Rectal smooth muscle tissue (tissue), 1 donor: Measurements from ENCODE around the gene GLTP.

Experiments used
- H3K27ac ChIP-seq: one replicate; pipeline ENCODE4 v1.7.0; 2013; ENCODE audit warnings: low read depth, low read length, inconsistent platforms
- H3K27me3 ChIP-seq: one replicate; pipeline ENCODE4 v1.7.0; 2013; ENCODE audit warnings: low read length; ENCODE audit not compliant: control insufficient read depth, insufficient read depth
- H3K36me3 ChIP-seq: one replicate; pipeline ENCODE4 v1.7.0; 2013; ENCODE audit warnings: low read length; ENCODE audit not compliant: control insufficient read depth, insufficient read depth
- H3K4me1 ChIP-seq: one replicate; pipeline ENCODE4 v1.7.0; 2013; ENCODE audit warnings: low read length; ENCODE audit not compliant: control insufficient read depth, insufficient read depth
- H3K4me3 ChIP-seq: one replicate; pipeline ENCODE4 v1.7.0; 2013; ENCODE audit warnings: low read length
- H3K9ac ChIP-seq: one replicate; pipeline ENCODE4 v1.7.0; 2013; ENCODE audit warnings: low read length

GLTP gene

GRCh38 chr12:109881752-109882151 lies 1.4 kb upstream of the GLTP start:
- Histone ChIP-seq H3K4me3 (no peak overlapping the region), H3K9ac (no peak overlapping the region), H3K27me3 (no peaks in the 10 kb centered on the region), H3K27ac (no peak overlapping the region), H3K4me1 (peaks cover 8% of the 10 kb centered on the region), H3K36me3 (no peaks in the 10 kb centered on the region)

DNA sequence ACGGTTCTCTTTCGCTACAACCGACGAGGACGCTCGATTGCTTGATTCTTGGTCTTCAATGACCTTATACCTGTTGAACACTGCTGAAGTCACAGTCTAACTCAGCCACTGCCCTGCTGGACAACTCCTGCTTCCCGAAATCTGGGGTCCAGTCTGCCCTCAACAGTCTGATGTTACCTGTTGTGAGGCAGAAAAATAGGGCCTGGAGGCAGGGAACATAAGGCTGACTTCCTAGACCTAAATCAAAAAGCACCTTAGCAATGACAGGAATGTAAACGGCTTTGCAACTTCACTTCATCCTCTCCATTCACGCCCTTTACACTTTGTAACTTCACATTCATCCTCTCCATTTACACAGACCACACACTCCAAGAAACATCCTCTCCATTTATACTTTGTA lies 597 bp upstream of the GLTP start:
- H3K4me3 ChIP-seq = peak overlapping the region; percentile 45
- H3K9ac ChIP-seq = no peak overlapping the region
- no peaks in the 10 kb centered on the region for H3K27me3 ChIP-seq
- H3K27ac ChIP-seq = no peak overlapping the region
- H3K36me3 ChIP-seq = no peaks in the 10 kb centered on the region
- peaks cover 8% of the 10 kb centered on the region for H3K4me1 ChIP-seq

DNA sequence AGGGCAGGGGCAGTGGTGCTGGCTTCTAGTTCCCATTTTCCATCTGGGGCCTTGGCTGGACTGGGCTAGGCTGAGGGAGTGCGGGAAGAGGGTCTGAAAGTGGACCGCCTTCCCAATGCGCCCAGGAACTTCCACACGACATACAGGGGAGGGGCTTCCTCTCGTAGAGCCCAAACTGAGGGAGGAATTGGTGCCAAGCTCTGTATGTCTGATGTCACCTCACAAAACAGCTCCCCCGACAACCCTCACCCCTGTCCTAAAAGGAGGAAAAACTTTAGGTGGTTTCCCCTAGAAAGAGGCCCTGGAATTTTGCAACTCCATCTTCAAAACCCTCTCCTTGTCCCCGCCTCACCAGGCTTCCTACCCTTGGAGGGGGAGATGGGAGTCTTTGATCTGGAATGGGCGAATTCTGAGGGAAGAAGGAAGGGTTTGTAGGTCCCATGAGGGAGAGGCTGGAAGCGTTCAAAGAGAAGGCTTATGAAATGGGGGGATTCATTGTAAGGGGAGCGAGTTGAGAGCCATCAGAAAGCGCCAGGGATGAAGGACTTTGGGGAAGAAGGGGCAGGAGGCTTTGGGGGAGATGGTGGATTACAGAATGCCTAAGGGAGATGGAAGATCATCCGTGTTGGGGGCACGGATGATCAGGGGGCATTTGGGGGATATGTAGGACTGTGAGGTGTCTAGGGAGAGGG lies 844 bp downstream of the GLTP start:
- peaks cover 8% of the 10 kb centered on the region for H3K4me1 ChIP-seq
- peak overlapping the region; percentile 45 for H3K27ac ChIP-seq
- H3K9ac ChIP-seq = peak overlapping the region; percentile 78

GRCh38 chr12:109878749-109879148 lies 1.6 kb downstream of the GLTP start:
- Histone ChIP-seq H3K9ac (peak overlapping the region; percentile 78), H3K36me3 (no peaks in the 10 kb centered on the region), H3K4me3 (peak overlapping the region; percentile 99), H3K27ac (no peak overlapping the region), H3K27me3 (no peaks in the 10 kb centered on the region), H3K4me1 (peaks cover 8% of the 10 kb centered on the region)

More for the DNA sequence above, 844 bp downstream of the GLTP start:
- Histone ChIP-seq H3K4me3 (peak overlapping the region; percentile 99), H3K27me3 (no peaks in the 10 kb centered on the region), H3K36me3 (no peaks in the 10 kb centered on the region)

DNA sequence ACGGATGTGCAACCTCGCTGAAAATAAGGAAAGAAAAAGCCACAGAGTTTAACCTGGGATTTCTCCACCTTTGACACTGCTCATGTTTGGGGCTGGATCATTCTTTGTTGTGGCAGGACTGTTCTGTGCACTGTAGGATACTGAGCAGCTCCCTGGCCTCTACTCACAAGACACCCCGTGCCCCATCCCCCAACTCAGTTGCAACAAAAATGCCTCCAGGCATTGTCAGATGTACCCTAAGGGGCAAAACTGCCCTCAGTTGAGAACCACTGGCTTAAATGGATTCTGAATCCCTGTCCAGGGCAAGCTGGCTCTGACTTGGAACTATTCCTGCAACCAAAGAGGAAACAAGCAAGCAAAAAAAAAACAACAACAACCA lies 2.1 kb downstream of the GLTP start:
- Histone ChIP-seq H3K27me3 (no peaks in the 10 kb centered on the region), H3K36me3 (no peaks in the 10 kb centered on the region), H3K9ac (no peak overlapping the region), H3K27ac (no peak overlapping the region), H3K4me3 (no peak overlapping the region), H3K4me1 (peaks cover 8% of the 10 kb centered on the region)

DNA sequence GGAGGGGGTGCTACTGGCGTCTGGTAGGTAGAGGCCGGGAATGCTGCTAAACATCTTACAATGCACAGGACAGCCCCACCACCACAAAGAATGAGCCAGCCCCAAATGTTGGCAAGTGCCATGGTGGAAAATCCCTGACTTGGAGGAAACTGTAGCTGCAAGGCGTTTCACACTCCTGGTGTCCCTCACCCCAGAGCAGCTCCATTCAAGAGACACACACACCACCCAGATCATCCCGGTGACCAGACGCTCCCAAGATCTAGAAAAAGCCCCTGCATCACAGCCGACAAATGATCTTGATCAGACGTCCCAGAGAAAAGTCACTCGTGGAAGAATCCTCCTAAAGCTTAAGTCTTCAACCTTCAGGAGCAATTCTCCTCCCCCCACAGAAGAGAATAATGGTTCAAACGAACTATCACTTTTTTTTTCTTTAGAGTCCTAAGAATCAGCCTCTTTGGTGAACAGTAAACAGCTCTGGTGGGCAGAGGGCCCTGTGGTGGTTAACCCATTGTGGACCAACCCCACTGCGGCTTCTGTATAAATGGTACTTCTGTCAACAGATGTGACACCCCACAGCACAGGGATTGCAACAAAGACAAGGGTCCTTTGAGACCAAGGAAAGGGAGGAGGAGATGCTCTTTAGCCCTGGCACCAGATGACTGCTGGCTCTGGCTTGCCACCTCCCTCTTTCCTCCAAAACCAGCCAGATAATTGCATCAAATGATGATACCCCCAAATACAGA lies 2.7 kb downstream of the GLTP start:
- Histone ChIP-seq H3K36me3 (no peaks in the 10 kb centered on the region), H3K27me3 (no peaks in the 10 kb centered on the region), H3K4me3 (no peak overlapping the region), H3K9ac (no peak overlapping the region), H3K4me1 (peaks cover 8% of the 10 kb centered on the region), H3K27ac (no peak overlapping the region)

GRCh38 chr12:109876406-109876805 lies 3.9 kb downstream of the GLTP start:
- H3K9ac ChIP-seq = no peak overlapping the region
- no peak overlapping the region for H3K4me3 ChIP-seq
- H3K27me3 ChIP-seq = no peaks in the 10 kb centered on the region
- no peak overlapping the region for H3K27ac ChIP-seq
- peaks cover 8% of the 10 kb centered on the region for H3K4me1 ChIP-seq
- no peaks in the 10 kb centered on the region for H3K36me3 ChIP-seq

DNA sequence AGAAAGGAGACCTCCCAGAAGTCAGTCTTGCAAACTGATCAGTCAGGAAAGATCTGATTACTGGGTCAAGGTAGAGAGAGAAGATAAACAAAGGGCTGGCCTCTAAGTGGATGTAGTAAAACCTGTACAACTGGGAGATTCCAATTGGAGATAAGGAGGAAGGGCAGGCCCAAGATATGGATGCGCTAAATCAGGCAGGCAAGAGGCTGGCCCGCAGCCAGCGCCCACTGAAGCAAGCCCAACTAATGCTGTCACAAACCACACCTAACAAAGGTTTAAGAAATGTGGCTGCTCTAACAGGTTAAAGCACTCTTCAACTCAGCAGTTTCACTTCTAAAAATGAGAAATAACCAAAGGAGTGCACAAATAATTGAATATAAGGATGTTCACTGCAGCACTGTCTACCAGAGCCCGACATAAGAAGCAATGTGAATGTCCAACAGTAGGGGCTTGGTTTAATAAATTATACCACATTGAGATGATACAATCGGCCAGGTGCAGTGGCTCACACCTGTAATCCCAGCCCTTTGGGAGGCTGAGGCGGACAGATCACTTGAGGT lies 4.7 kb downstream of the GLTP start:
- Histone ChIP-seq H3K36me3 (no peaks in the 10 kb centered on the region), H3K4me3 (no peak overlapping the region), H3K4me1 (peaks cover 8% of the 10 kb centered on the region), H3K27ac (no peak overlapping the region), H3K27me3 (no peaks in the 10 kb centered on the region), H3K9ac (no peak overlapping the region)

DNA sequence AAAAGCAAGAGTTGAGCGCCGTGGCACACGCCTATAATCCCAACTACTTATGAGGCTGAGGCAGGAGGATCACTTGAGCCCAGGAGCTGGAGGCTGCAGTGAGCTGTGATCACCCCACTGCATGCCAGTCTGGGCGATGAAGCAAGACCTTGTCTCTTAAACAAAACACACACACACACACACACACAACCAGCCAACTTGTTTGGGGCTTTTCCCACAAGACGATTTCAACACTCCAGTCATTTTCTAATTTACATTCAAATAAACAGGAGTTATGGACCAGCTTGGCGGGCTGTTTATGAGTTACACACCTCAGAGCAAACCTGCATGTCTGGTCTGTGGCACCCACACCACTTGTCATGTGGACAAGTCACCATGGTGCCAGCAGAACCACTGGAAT lies 6.7 kb downstream of the GLTP start:
- Histone ChIP-seq H3K4me3 (no peak overlapping the region), H3K27me3 (no peaks in the 10 kb centered on the region), H3K36me3 (no peaks in the 10 kb centered on the region), H3K9ac (no peak overlapping the region), H3K4me1 (peaks cover 2% of the 10 kb centered on the region), H3K27ac (no peak overlapping the region)

DNA sequence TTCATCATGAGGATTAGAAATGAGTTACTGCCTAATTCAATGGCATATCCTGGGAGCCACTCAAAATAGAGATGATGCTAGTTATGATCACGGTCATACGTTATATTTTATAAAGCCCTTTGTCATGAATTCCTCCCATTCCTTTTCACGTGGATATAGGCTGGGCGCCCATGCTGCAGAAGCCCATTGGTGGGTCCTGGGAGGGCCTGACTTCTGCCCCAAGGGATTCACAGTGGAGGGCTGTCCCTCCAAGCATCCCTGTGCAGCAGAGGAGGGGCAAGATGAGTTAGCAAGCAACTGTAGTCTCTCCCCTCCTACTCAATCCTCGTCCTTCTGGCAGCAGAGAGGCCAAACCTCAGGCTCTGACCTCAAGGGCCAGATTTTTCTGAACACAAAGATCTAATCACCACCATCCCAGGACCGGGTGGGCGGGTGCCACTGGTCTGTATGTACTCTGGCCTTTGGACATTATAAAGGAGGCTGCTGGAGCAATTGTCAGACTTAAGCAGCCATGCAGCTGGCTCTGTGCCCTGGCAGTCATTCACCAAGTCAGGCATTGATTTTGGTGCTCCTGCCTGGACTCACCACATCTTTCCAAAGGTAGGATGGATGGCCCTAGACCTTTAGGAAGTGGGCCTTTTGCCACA lies 8.6 kb downstream of the GLTP start:
- Histone ChIP-seq H3K9ac (no peak overlapping the region), H3K27ac (no peak overlapping the region), H3K4me1 (no peaks in the 10 kb centered on the region), H3K4me3 (no peak overlapping the region), H3K36me3 (no peaks in the 10 kb centered on the region), H3K27me3 (no peaks in the 10 kb centered on the region)

DNA sequence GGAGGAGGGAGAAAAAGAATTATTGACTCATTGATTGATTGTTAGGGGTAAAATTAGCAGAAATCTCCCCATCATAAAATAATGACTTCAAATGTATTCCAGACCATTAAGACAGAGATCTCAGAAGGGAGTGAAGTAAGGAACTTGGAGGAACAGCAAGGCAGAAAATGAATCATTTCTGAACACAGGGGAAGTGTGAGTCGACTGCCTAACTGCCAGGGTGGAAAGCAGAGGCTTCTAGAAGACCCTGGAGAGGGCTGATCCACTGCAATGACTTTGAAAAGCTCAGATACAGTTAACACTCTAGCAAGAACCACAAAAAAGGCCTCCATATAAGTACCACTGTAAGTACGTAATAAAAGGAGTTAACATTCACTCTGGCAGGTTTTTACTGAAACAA lies 9.7 kb downstream of the GLTP start:
- Histone ChIP-seq H3K27ac (no peak overlapping the region), H3K4me3 (no peak overlapping the region), H3K9ac (no peak overlapping the region), H3K36me3 (no peaks in the 10 kb centered on the region), H3K4me1 (no peaks in the 10 kb centered on the region), H3K27me3 (no peaks in the 10 kb centered on the region)

GRCh38 chr12:109868182-109869051 lies 11.9 kb downstream of the GLTP start:
- H3K27me3 ChIP-seq = no peaks in the 10 kb centered on the region
- H3K36me3 ChIP-seq = no peaks in the 10 kb centered on the region
- no peak overlapping the region for H3K27ac ChIP-seq
- H3K9ac ChIP-seq = no peak overlapping the region
- no peak overlapping the region for H3K4me3 ChIP-seq
- H3K4me1 ChIP-seq = no peaks in the 10 kb centered on the region
